ENCODE measurements around the gene CEP68.

Gene CEP68

GRCh38 chr2:65061146-65061909, 5.1 kb downstream of the CEP68 start:
- no peak for ATAC-seq
- Mint-ChIP-seq H3K4me3 (no peak overlapping the region), H3K27ac (peak overlapping the region; percentile 39), H3K27me3 (no peaks in the 10 kb centered on the region), H3K36me3 (no peaks in the 10 kb centered on the region), H3K4me1 (peaks cover 47% of the 10 kb centered on the region), H3K9me3 (no peaks in the 10 kb centered on the region)

- Mint-ChIP-seq H3K4me3 (no peak overlapping the region), H3K27me3 (no peaks in the 10 kb centered on the region), H3K4me1 (peaks cover 48% of the 10 kb centered on the region), H3K27ac (peak overlapping the region; percentile 39), H3K36me3 (no peaks in the 10 kb centered on the region), H3K9me3 (no peaks in the 10 kb centered on the region)
- ATAC-seq = no peak
Measured at GRCh38 chr2:65061910-65062339, 5.7 kb downstream of the CEP68 start.

GRCh38 chr2:65062843-65063825, 6.9 kb downstream of the CEP68 start:
- Mint-ChIP-seq H3K36me3 (peaks cover 1% of the 10 kb centered on the region), H3K4me1 (peaks cover 48% of the 10 kb centered on the region), H3K9me3 (no peaks in the 10 kb centered on the region), H3K27ac (no peak overlapping the region), H3K27me3 (no peaks in the 10 kb centered on the region), H3K4me3 (no peak overlapping the region)
- no peak for ATAC-seq

GRCh38 chr2:65064728-65065552, 8.7 kb downstream of the CEP68 start:
- peak overlapping the region; percentile 51 for H3K4me3 Mint-ChIP-seq
- H3K27ac Mint-ChIP-seq = peak overlapping the region; percentile 85
- H3K4me1 Mint-ChIP-seq = peaks cover 47% of the 10 kb centered on the region
- peaks cover 10% of the 10 kb centered on the region for H3K36me3 Mint-ChIP-seq
- H3K9me3 Mint-ChIP-seq = no peaks in the 10 kb centered on the region
- peak; percentile 96 for ATAC-seq
- H3K27me3 Mint-ChIP-seq = no peaks in the 10 kb centered on the region

GRCh38 chr2:65067806-65068553, 11.8 kb downstream of the CEP68 start:
- Mint-ChIP-seq H3K9me3 (no peaks in the 10 kb centered on the region), H3K4me3 (no peak overlapping the region), H3K4me1 (peaks cover 71% of the 10 kb centered on the region), H3K27me3 (no peaks in the 10 kb centered on the region), H3K27ac (peak overlapping the region; percentile 38), H3K36me3 (peaks cover 29% of the 10 kb centered on the region)
- no peak for ATAC-seq

GRCh38 chr2:65069439-65069824, 13.2 kb downstream of the CEP68 start:
- no peaks in the 10 kb centered on the region for H3K9me3 Mint-ChIP-seq
- ATAC-seq = no peak
- H3K4me1 Mint-ChIP-seq = peaks cover 63% of the 10 kb centered on the region
- no peak overlapping the region for H3K4me3 Mint-ChIP-seq
- peaks cover 39% of the 10 kb centered on the region for H3K36me3 Mint-ChIP-seq
- H3K27me3 Mint-ChIP-seq = no peaks in the 10 kb centered on the region
- peak overlapping the region; percentile 38 for H3K27ac Mint-ChIP-seq

- Mint-ChIP-seq H3K27ac (peak overlapping the region; percentile 38), H3K4me1 (peaks cover 54% of the 10 kb centered on the region)
- ATAC-seq = no peak
Measured at GRCh38 chr2:65070172-65070830, 14.1 kb downstream of the CEP68 start.

GRCh38 chr2:65070856-65071255, 14.6 kb downstream of the CEP68 start:
- H3K36me3 Mint-ChIP-seq = peaks cover 39% of the 10 kb centered on the region
- ATAC-seq = no peak
- no peaks in the 10 kb centered on the region for H3K9me3 Mint-ChIP-seq
- H3K4me3 Mint-ChIP-seq = no peak overlapping the region
- no peaks in the 10 kb centered on the region for H3K27me3 Mint-ChIP-seq
- H3K4me1 Mint-ChIP-seq = peaks cover 50% of the 10 kb centered on the region
- H3K27ac Mint-ChIP-seq = peak overlapping the region; percentile 38

More at GRCh38 chr2:65070172-65070830, 14.1 kb downstream of the CEP68 start:
- Mint-ChIP-seq H3K4me3 (no peak overlapping the region), H3K9me3 (no peaks in the 10 kb centered on the region), H3K27me3 (no peaks in the 10 kb centered on the region), H3K36me3 (peaks cover 39% of the 10 kb centered on the region)

- Mint-ChIP-seq H3K4me1 (peaks cover 50% of the 10 kb centered on the region), H3K27ac (peak overlapping the region; percentile 89), H3K4me3 (no peak overlapping the region), H3K36me3 (peaks cover 39% of the 10 kb centered on the region), H3K9me3 (no peaks in the 10 kb centered on the region), H3K27me3 (no peaks in the 10 kb centered on the region)
- no peak for ATAC-seq
Measured at GRCh38 chr2:65071499-65072180, 15.4 kb downstream of the CEP68 start.

GRCh38 chr2:65072181-65072970, 16.2 kb downstream of the CEP68 start:
- Mint-ChIP-seq H3K36me3 (peaks cover 39% of the 10 kb centered on the region), H3K4me1 (peaks cover 43% of the 10 kb centered on the region), H3K4me3 (no peak overlapping the region), H3K9me3 (no peaks in the 10 kb centered on the region), H3K27me3 (no peaks in the 10 kb centered on the region), H3K27ac (peak overlapping the region; percentile 89)
- ATAC-seq = peak; percentile 87

GRCh38 chr2:65073879-65074565, 17.8 kb downstream of the CEP68 start:
- ATAC-seq = no peak
- no peaks in the 10 kb centered on the region for H3K27me3 Mint-ChIP-seq
- H3K27ac Mint-ChIP-seq = no peak overlapping the region
- peaks cover 38% of the 10 kb centered on the region for H3K36me3 Mint-ChIP-seq
- H3K9me3 Mint-ChIP-seq = no peaks in the 10 kb centered on the region
- no peak overlapping the region for H3K4me3 Mint-ChIP-seq
- peaks cover 29% of the 10 kb centered on the region for H3K4me1 Mint-ChIP-seq

GRCh38 chr2:65075176-65075575, 19.0 kb downstream of the CEP68 start:
- Mint-ChIP-seq H3K27ac (no peak overlapping the region), H3K36me3 (peaks cover 32% of the 10 kb centered on the region)

More at GRCh38 chr2:65075176-65075575, 19.0 kb downstream of the CEP68 start:
- H3K4me1 Mint-ChIP-seq = peaks cover 28% of the 10 kb centered on the region
- H3K27me3 Mint-ChIP-seq = no peaks in the 10 kb centered on the region
- no peak overlapping the region for H3K4me3 Mint-ChIP-seq
- H3K9me3 Mint-ChIP-seq = no peaks in the 10 kb centered on the region
- no peak for ATAC-seq
